ES-I3 (cell line): Measurements from ENCODE around the gene RLF.
A peak's percentile ranks its signal among the peaks of the same experiment; 100 is the strongest.

ENCODE experiments used
- H3K36me3 ChIP-seq: 2 replicates; pipeline ENCODE4 v1.6.1; 2013; ENCODE audit warnings: mild to moderate bottlenecking, low read length, control low read depth, moderate library complexity; ENCODE audit not compliant: insufficient read depth
- H3K4me1 ChIP-seq: 2 replicates; pipeline ENCODE4 v1.6.1; 2013; ENCODE audit warnings: mild to moderate bottlenecking, control low read depth, low read length; ENCODE audit not compliant: insufficient read depth
- H3K9ac ChIP-seq: 2 replicates; pipeline ENCODE4 v1.6.1; 2013; ENCODE audit warnings: low read depth, mild to moderate bottlenecking, low read length, moderate library complexity
- H3K9me3 ChIP-seq: 2 replicates; pipeline ENCODE4 v1.6.1; 2013; ENCODE audit warnings: mild to moderate bottlenecking, low read length, moderate library complexity; ENCODE audit not compliant: control insufficient read depth, insufficient read depth

Gene RLF

DNA sequence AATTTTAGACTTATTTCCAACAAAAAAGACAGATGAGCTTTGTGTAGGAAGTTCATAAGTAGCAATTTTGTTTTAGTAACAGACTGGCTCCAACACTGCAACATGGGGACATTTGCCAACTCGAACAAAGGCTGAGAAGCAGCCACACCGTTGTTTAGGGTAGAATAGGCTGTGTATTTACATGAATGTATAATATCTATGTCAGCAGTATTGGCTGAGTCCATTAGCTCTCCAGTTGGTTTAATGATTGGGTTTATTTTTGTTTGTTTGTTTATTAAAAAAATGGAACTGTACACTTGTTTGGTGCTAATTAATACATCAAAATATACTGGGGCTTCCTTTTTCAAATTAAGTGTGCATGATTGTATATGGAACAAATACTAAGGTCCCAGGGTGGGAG is 79.2 kb downstream of the RLF start:
- Histone ChIP-seq H3K4me1 (no peaks in the 10 kb centered on the region), H3K9me3 (no peaks in the 10 kb centered on the region), H3K36me3 (peaks cover 16% of the 10 kb centered on the region), H3K9ac (no peak overlapping the region)

DNA sequence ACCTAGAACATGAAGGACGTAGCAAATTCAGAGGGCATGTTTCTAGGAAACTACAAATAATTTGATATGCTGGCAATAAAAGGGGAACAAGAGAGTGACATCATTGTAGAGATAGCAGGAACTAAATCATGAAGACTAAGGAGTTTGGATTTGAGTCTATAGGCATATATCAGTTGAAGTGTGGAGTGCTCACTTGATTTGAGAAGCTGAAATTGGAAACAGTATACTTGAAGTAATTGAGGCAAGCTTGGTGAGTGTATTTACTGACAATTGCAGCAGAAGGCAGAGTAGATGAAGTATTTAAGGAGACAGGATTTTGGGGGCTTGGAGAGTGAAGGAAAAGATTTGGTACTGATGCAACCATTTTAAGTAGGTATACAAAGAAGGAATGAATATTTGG is 80.2 kb downstream of the RLF start:
- Histone ChIP-seq H3K36me3 (peaks cover 13% of the 10 kb centered on the region), H3K4me1 (no peaks in the 10 kb centered on the region), H3K9me3 (no peaks in the 10 kb centered on the region), H3K9ac (no peak overlapping the region)

DNA sequence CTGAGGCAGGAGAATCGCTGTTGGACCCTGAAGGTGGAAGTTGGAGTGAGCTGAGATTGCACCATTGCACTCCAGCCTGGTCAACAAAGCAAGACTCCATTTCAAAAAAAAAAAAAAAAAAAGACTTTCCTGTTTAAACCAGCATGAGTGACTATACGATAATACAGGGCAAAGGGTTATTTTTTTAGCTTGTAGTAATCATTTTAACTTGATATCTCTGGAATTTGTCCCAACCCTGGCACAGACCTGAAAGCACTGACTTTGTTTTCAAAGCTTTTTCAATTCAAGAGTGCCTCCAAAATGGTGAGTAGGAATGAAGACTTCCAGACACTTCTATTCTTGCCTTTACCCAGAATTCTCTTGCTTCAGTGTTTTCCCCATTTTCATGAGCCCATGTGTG is 82.2 kb downstream of the RLF start:
- H3K4me1 ChIP-seq: no peaks in the 10 kb centered on the region
- H3K9me3 ChIP-seq: no peaks in the 10 kb centered on the region
- H3K9ac ChIP-seq: no peak overlapping the region
- H3K36me3 ChIP-seq: no peaks in the 10 kb centered on the region; the same call in 1 of the 2 replicates

DNA sequence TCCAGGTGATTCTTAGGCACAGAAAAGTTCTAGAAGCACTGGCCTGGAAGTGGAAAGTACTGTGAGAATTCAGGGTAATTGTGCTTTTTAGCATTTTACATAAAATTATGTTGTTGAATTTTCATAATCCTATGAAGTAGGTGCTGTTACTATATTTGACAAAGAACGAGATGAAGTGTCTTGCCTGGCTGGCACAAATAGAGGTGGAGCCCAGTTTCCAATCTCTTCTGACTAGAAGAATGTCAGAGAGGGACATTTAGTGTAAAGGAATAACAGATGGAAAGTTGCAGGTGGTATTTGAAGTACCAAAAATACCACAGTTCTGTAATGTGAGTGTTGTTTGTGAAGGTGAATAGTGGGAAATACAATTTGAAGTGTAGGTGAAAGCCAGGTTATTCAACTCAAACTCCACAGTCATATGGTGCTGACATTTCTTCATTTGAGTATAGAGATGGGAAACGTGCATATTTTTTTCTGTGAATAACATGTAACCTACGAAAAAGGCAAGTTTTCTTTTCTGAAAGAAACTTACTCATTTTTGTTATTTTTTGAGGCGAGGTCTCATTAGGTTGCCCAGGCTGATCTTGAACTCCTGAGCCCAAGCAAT is 83.1 kb downstream of the RLF start:
- Histone ChIP-seq H3K36me3 (no peaks in the 10 kb centered on the region; the same call in 1 of the 2 replicates), H3K4me1 (no peaks in the 10 kb centered on the region), H3K9me3 (no peaks in the 10 kb centered on the region), H3K9ac (no peak overlapping the region)

DNA sequence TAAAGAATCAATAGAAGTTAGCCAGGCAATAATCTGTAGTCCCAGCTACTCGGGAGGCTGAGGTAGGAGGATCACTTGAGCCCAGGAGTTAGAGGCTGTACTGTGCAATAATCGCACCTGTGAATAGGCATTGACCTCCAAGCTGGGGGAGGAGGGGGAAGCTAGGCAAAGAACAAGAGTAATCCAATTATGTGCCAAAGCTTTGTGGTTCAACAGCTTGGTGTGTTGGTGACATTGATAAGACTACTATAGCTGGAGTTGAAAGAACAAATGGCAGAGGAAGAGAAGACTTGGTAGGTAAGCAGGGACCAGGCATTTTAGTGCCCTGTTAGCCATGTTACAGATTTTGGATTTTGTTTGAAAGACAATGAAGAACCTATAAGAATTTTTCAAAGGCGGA is 84.5 kb downstream of the RLF start:
- Histone ChIP-seq H3K9ac (no peak overlapping the region), H3K4me1 (no peaks in the 10 kb centered on the region), H3K9me3 (no peaks in the 10 kb centered on the region), H3K36me3 (no peaks in the 10 kb centered on the region)

DNA sequence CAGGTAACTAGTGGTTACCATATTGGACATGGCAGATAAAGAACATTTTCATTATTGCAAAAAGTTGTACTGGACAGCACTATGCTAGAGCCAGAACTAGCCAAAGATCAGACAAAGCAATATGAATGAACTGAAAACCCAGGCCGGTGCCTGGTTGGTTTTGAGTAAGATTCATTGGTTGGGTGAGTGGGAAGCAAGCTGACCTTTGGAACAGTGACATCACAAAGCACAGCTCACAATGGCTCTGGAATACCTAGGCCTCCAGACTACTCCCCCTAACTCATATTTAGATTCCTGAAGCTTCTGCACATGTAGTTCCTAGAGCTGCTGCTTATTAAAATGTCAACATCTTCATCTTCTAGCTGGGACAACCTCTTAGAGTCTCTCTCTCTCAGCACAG is 86.5 kb downstream of the RLF start, which contains the start of gene TMCO2:
Gene TMCO2, plus strand, starts transcription at position 283 of the 400 bp plus-strand sequence. Its CDS starts 57 bp downstream, at position 340.
- H3K9ac ChIP-seq: no peak within 1 kb of the TSS
- no peaks in the 10 kb centered on the region for H3K36me3 ChIP-seq
- H3K4me1 ChIP-seq: no peaks in the 10 kb centered on the region
- H3K9me3 ChIP-seq: no peaks in the 10 kb centered on the region

DNA sequence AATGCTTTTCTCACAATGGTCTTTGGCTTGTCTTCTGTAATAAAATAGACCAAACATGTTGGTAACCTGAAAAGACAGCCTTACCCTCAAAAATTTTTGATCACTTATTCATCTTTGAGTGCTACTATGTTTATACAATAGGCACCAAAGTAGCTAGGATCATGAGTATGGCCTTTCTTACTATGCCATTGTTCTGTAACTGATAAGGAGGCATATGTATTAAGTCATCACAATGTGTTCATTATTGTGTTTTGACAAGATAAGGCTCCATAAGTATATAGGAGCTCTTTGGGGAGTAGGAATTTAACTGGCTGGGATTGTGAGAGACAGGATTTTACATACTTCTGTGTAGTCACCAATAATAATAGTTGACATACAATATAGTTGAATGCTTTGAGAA is 87.2 kb downstream of the RLF start:
- Histone ChIP-seq H3K36me3 (no peaks in the 10 kb centered on the region), H3K4me1 (no peaks in the 10 kb centered on the region), H3K9me3 (no peaks in the 10 kb centered on the region), H3K9ac (no peak overlapping the region)

DNA sequence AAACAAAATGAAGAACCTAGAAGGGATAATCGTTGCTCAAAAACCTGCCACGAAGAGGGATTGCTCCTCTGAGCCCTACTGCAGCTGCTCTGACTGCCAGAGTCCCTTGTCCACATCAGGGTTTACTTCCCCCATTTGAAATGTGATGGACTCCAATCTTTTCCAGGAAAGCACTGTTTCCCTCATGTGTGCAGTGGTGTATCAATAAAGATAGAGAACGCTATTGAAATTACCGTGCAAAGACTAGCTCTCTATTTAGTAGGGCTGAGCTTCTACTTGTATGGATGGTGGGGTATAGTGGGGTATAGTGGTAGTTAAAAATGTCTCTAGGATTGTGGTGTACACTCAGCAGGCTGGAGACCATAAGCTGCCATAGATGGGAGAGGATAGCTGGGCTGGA is 90.3 kb downstream of the RLF start:
- Histone ChIP-seq H3K4me1 (no peaks in the 10 kb centered on the region), H3K9ac (no peak overlapping the region), H3K36me3 (no peaks in the 10 kb centered on the region), H3K9me3 (no peaks in the 10 kb centered on the region)

DNA sequence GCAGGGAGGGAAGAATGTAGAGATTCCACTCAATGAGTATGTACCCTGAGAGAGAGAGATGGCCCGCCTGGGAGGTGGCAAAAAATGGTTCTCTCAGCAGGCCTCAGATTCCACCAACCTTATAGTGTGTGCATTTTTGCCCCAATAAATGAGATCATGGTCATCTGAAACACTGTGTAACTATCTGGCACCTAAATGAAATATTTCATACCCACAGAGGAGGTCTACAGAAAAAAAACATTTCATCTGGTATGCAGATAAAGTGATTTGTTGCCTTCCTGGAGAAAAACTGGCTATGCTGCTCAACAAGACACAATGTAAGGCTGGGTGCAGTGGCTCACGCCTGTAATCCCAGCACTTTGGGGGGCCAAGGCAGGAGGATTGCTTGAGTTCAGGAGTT is 91.4 kb downstream of the RLF start:
- no peaks in the 10 kb centered on the region for H3K9me3 ChIP-seq
- peaks cover 3% of the 10 kb centered on the region for H3K4me1 ChIP-seq
- H3K36me3 ChIP-seq: no peaks in the 10 kb centered on the region
- no peak overlapping the region for H3K9ac ChIP-seq

DNA sequence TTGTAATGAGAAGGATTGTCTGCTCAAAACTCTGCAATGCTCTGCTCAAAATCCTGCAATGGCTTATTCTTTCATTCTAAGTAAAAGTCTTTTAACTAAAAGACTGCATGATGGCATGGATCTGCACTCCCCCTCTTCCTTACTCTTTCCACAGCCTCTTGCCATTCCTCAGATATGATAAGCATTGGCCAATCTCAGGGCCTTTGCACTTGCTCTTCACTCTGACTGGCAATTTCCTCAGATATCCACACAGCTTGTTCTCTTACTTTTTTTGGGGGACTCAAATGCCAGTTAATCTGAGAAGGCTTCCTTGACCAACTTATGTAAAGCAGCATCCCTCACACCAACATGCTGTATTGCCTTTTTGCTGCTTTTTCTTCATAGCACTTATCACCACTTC is 94.0 kb downstream of the RLF start:
- Histone ChIP-seq H3K9ac (no peak overlapping the region), H3K4me1 (peaks cover 3% of the 10 kb centered on the region), H3K9me3 (no peaks in the 10 kb centered on the region), H3K36me3 (peaks cover 4% of the 10 kb centered on the region)

DNA sequence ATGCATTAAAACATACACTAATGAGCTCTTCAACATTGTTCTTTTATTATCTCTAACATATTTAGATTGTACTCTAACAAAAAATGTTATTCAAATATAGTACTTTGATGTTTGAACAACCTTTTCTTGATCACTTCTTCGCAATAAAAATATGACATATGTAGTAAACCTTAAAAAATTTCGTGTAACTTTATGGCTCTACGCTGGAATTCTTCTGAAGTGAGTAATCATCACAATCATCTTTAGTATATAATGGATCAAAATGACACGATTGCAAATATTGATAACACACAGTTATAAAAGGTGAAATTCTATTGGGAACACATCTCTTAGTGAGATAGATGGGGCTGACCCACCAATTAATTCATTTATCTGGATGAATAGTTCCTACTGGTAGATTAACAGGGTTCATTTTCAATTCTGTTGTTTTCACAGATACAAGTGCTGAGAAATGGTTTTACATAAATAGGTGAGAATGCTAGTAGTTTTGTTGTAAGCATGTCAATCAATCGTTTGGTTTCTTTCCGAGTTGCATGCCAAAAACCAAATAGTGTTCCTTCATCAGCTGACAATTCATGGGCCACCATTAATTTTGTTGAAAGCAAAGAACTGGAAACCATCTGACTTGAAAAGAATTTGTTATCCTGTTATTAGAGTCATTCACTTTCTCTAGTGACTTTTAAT is 95.4 kb downstream of the RLF start:
- H3K9ac ChIP-seq: peak overlapping the region; percentile 89
- peaks cover 15% of the 10 kb centered on the region for H3K36me3 ChIP-seq
- peaks cover 3% of the 10 kb centered on the region for H3K4me1 ChIP-seq
- H3K9me3 ChIP-seq: no peaks in the 10 kb centered on the region

DNA sequence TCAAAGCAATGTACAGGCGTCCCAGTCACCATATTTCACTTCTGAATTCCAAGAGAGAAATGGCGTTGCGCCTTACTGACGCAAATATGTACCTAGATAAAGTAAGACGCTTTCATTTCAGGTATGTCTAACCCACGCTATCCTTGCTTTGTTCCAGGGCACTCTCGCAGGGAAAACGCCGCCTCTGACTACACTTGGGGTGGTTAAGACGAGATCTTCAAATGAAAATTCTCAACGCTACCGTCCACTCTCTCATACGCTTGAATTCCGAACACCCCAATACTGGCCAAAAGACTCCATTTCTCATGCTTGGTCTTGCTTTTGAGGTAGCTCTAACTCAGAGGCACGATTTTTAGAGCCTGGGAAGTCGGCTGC is 96.1 kb downstream of the RLF start:
- Histone ChIP-seq H3K9ac (peak overlapping the region; percentile 89), H3K36me3 (peaks cover 15% of the 10 kb centered on the region), H3K4me1 (peaks cover 3% of the 10 kb centered on the region), H3K9me3 (no peaks in the 10 kb centered on the region)

DNA sequence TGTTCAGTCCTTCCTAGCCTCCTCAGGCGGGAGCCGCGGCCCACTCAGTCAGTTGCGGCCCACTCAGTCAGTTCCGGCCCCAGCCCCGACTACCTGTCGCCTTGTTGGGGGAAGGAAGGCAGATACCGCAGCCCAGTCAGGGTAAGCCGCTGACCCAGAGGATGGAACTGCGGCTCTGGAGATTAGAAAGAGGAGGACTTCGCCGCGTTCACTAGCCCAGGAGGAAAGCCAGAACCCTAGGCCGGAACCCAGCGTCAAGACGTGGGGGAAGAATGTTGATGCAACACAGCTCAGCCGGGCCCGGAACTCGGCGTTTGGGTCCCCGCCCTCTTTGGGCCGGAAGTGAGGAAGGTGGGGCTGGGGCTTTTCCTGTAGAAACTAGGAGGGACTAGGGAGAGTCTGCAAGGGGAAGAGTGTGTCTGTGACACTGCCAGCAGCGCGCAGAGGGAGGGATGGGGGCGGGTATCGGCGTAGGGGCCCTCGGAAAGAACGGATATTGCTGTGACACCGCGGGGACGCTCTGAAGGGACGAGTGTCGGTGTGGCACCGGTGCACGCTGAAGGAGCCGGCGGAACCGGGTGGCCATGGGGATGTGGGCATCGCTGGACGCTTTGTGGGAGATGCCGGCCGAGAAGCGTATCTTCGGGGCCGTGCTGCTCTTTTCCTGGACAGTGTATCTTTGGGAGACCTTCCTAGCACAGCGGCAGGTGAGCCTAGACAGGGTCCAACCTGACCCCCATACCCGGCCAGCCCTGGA is 96.7 kb downstream of the RLF start, which contains the start of gene ZMPSTE24:
Gene ZMPSTE24, plus strand, starts transcription at position 549 of the 757 bp plus-strand sequence. Its CDS starts 36 bp downstream, at position 585.
- peak within 1 kb of the TSS; percentile 89 for H3K9ac ChIP-seq
- H3K9me3 ChIP-seq: no peaks in the 10 kb centered on the region
- H3K4me1 ChIP-seq: peaks cover 3% of the 10 kb centered on the region
- peaks cover 18% of the 10 kb centered on the region for H3K36me3 ChIP-seq

DNA sequence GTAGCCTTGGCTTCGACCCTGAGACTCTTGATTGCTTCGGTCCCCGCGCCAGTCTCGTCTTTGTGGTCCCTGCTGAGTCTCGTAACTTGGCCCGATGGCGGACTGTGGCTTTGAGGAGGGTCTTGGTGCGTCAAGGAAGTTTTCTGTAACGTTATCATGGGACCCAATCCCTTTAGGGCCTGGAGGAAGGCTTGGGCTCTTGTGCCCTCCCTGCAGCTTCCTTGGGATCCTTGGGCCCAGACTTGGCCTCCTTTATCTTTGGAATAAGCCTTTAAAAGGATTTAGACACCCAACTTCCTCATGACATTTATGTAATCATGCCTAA is 97.2 kb downstream of the RLF start:
- Histone ChIP-seq H3K9me3 (no peaks in the 10 kb centered on the region), H3K9ac (peak overlapping the region; percentile 89), H3K4me1 (peaks cover 3% of the 10 kb centered on the region), H3K36me3 (peaks cover 19% of the 10 kb centered on the region)

DNA sequence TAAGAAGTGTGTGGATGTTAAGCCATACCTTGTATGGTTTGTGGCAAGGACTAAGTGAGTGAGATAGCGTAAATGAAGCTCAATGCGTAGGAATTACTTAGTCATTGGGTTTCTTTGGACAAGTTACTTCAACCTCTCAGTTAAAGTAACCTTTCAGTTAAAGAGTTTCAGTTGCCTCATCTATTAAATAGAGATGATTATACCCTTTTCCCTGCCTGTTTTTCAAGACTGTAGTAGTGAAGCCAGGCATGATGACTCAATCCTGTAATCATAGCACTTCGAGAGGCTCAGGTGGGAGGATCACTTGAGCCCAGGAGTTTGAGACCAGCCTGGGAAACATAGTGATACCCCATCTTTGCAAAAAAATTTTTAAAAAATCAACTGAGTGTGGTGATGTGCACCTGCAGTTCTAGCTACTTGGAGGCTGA is 103.2 kb downstream of the RLF start:
- no peaks in the 10 kb centered on the region for H3K9me3 ChIP-seq
- H3K4me1 ChIP-seq: no peaks in the 10 kb centered on the region
- peaks cover 24% of the 10 kb centered on the region for H3K36me3 ChIP-seq
- no peak overlapping the region for H3K9ac ChIP-seq
